Esophagus muscularis mucosa (tissue), 3 donors: ENCODE measurements around the gene GALC.

Experiments used
- POLR2A ChIP-seq: fragments of 450-650 bp; IDR thresholded peaks from one replicate; pipeline ENCODE4 v1.6.1; 2017; ENCODE audit warnings: antibody characterized with exemption, moderate library complexity, mild to moderate bottlenecking, low read depth
- TF ChIP-seq, protein P1 (sequence below), 3 experiments: fragments of 200-600 bp in 2 of 3; fragments of 450-650 bp in 1 of 3; sonication (generic) in 2 of 3; IDR thresholded peaks; one replicate each; pipeline ENCODE4 v1.5.1; 2017 to 2019; ENCODE audit warnings: antibody characterized with exemption in 3 of 3, mild to moderate bottlenecking in 2 of 3, moderate library complexity in 1 of 3

DNA sequence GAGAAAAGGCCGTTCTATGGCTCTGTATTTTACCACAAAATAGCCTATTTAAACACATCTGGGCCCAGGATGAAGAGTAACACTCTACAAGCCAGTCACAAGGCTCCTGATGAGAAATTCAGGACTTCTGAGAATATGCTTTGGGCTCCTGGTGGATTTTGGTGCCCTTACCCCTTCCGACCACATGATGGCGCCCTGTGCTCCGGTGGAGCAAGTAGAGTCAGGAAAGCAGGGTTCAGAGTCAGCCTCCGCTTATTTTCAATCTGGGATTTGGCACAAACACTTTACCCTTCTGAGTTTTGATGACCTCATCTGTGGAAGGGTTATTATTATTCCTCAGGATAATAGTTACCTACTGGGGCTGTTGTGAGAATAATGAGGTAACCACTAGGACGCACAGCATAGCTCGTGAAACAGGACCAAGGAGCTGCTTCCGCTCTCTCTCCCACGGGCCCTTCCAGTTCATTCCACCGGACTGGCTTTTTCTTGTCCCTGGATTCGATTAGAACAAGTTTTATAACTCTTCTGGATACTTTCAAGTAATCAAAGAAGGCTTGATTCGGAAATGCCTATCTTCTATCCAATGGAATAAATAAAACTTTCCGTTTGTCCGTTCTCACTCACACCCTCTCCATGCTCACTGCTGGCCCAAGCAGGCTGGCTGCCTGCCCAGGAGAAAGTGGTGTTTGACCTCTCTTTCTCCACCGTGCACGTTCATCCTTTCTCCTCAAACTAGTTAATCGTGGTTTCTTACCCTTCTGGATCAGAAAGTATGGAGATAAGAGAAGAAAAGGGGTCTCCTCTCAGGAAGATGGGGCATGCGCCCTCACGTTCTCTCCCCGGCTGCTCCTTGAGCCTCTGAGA lies 104.6 kb downstream of the GALC start:
- TF ChIP-seq POLR2A = no peak
- TF ChIP-seq, protein P1, sequence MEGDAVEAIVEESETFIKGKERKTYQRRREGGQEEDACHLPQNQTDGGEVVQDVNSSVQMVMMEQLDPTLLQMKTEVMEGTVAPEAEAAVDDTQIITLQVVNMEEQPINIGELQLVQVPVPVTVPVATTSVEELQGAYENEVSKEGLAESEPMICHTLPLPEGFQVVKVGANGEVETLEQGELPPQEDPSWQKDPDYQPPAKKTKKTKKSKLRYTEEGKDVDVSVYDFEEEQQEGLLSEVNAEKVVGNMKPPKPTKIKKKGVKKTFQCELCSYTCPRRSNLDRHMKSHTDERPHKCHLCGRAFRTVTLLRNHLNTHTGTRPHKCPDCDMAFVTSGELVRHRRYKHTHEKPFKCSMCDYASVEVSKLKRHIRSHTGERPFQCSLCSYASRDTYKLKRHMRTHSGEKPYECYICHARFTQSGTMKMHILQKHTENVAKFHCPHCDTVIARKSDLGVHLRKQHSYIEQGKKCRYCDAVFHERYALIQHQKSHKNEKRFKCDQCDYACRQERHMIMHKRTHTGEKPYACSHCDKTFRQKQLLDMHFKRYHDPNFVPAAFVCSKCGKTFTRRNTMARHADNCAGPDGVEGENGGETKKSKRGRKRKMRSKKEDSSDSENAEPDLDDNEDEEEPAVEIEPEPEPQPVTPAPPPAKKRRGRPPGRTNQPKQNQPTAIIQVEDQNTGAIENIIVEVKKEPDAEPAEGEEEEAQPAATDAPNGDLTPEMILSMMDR (IDR thresholded peaks at IDR 0.05) = peak in 2 of 3 experiments; percentile 11 to 34
